Measurements from ENCODE around the gene CEP170B.

- TF ChIP-seq, protein P1, sequence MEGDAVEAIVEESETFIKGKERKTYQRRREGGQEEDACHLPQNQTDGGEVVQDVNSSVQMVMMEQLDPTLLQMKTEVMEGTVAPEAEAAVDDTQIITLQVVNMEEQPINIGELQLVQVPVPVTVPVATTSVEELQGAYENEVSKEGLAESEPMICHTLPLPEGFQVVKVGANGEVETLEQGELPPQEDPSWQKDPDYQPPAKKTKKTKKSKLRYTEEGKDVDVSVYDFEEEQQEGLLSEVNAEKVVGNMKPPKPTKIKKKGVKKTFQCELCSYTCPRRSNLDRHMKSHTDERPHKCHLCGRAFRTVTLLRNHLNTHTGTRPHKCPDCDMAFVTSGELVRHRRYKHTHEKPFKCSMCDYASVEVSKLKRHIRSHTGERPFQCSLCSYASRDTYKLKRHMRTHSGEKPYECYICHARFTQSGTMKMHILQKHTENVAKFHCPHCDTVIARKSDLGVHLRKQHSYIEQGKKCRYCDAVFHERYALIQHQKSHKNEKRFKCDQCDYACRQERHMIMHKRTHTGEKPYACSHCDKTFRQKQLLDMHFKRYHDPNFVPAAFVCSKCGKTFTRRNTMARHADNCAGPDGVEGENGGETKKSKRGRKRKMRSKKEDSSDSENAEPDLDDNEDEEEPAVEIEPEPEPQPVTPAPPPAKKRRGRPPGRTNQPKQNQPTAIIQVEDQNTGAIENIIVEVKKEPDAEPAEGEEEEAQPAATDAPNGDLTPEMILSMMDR (IDR thresholded peaks at IDR 0.05), result no peak
- no peak for TF ChIP-seq POLR2A (IDR thresholded peaks at IDR 0.05)
Observed at GRCh38 chr14:104897330-104898194, 32.5 kb downstream of the CEP170B start.
